Thoracic aorta (tissue), 2 donors: ENCODE results near the gene SDHAF2. TPM values are rescaled to one million over a fixed set of nuclear protein-coding genes. Genes with fewer than 3 reads are reported as not detected.

Experiments used
- ATAC-seq: fragments of 150-250 bp; one replicate; pipeline ENCODE4 v1.8.0; 2017; ENCODE audit warnings: low read depth; ENCODE audit not compliant: insufficient number of reproducible peaks, low FRiP score
- DNase-seq: peaks from one replicate; pipeline ENCODE4 v3.0.0-alpha.2; 2020; ENCODE audit warnings: low spot score
- H3K27ac ChIP-seq, 2 donors: fragments of 200-600 bp; sonication (generic); 1 replicate in 1 of 2; 2 replicates in 1 of 2; pipeline ENCODE4 v1.5.1; 2016; ENCODE audit warnings: mild to moderate bottlenecking in 2 of 2, moderate library complexity in 2 of 2
- H3K27me3 ChIP-seq: fragments of 200-600 bp; sonication (generic); replicated peaks from 2 replicates; pipeline ENCODE4 v1.6.0; 2016; ENCODE audit warnings: mild to moderate bottlenecking; ENCODE audit not compliant: insufficient read depth
- H3K36me3 ChIP-seq: fragments of 200-600 bp; sonication (generic); one replicate; pipeline ENCODE4 v1.5.1; 2016
- H3K4me1 ChIP-seq, 2 donors: fragments of 200-600 bp; sonication (generic); 1 replicate in 1 of 2; 2 replicates in 1 of 2; pipeline versions ENCODE4 v1.5.1 to v1.6.0; 2016; ENCODE audit warnings: low read depth in 2 of 2, mild to moderate bottlenecking in 1 of 2; ENCODE audit not compliant: control insufficient read depth in 1 of 2
- H3K4me3 ChIP-seq: fragments of 200-600 bp; sonication (generic); 2 replicates; pipeline ENCODE4 v1.5.1; 2016; ENCODE audit warnings: mild to moderate bottlenecking
- H3K9me3 ChIP-seq: fragments of 200-600 bp; sonication (generic); 2 replicates; pipeline ENCODE4 v1.5.1; 2016
- total RNA-seq, 2 donors: library from RNA; depleted of rRNA; stranded (reverse); fragments of >200 nt; gene quantifications; one replicate each; pipeline versions ENCODE4 v1.1.0 to v1.2.3, GENCODE V29; 2016
- TF ChIP-seq, protein P1 (sequence below): fragments of 200-600 bp; sonication (generic); IDR thresholded peaks from one replicate; pipeline ENCODE4 v1.5.1; 2019; ENCODE audit warnings: antibody characterized with exemption

SDHAF2 gene
- total RNA-seq, 2 donors from 2014 or later = 43.2 to 52.6 TPM

DNA sequence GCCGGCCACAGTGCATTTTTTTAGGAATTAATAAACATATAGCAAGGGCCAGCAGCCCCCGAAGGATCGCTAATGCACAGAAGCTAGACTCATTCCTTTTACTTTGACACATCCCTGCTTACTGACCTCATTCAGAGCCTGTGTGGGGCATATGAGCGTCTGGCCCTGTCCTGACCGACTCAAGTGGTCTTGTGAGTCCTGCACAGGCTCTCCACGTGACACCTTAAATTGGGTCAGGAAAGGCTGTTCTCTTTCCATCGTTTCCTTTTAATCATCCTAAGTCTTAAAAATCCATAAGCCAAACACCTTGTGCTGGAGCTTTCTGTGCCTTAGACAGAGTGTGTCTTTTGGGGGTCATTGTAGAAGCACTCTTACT, 18.6 kb downstream of the SDHAF2 start:
- ATAC-seq = no peak
- no peak overlapping the region for H3K4me3 ChIP-seq
- H3K27ac ChIP-seq = no peak overlapping the region
- no peaks in the 10 kb centered on the region for H3K9me3 ChIP-seq
- H3K4me1 ChIP-seq = peaks cover 15 to 22% of the 10 kb centered on the region in 2 donors
- H3K36me3 ChIP-seq = peaks cover 12% of the 10 kb centered on the region
- TF ChIP-seq, protein P1, sequence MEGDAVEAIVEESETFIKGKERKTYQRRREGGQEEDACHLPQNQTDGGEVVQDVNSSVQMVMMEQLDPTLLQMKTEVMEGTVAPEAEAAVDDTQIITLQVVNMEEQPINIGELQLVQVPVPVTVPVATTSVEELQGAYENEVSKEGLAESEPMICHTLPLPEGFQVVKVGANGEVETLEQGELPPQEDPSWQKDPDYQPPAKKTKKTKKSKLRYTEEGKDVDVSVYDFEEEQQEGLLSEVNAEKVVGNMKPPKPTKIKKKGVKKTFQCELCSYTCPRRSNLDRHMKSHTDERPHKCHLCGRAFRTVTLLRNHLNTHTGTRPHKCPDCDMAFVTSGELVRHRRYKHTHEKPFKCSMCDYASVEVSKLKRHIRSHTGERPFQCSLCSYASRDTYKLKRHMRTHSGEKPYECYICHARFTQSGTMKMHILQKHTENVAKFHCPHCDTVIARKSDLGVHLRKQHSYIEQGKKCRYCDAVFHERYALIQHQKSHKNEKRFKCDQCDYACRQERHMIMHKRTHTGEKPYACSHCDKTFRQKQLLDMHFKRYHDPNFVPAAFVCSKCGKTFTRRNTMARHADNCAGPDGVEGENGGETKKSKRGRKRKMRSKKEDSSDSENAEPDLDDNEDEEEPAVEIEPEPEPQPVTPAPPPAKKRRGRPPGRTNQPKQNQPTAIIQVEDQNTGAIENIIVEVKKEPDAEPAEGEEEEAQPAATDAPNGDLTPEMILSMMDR = no peak
- DNase-seq = no peak
- no peaks in the 10 kb centered on the region for H3K27me3 ChIP-seq

DNA sequence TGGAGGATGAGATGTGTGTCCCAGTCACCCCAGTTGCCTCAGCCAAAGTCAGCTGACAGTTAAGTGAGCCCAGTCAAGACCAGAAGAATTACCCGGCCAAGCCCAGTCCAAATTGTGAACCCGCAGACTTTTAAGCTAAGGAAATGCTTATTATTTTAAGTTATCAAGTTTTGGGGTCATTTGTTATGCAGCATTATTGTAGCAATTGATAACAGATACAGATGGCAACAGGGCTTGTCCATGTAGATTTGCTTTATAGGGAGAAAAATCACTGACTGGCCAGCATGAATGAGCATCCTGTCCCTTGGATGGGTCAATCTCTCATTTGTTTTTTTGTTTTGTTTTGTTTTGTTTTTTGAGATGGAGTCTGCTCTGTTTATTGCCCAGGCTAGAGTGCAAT, 22.9 kb downstream of the SDHAF2 start:
- Histone ChIP-seq H3K27ac (no peak overlapping the region), H3K36me3 (peaks cover 4% of the 10 kb centered on the region)
- ATAC-seq = no peak

DNA sequence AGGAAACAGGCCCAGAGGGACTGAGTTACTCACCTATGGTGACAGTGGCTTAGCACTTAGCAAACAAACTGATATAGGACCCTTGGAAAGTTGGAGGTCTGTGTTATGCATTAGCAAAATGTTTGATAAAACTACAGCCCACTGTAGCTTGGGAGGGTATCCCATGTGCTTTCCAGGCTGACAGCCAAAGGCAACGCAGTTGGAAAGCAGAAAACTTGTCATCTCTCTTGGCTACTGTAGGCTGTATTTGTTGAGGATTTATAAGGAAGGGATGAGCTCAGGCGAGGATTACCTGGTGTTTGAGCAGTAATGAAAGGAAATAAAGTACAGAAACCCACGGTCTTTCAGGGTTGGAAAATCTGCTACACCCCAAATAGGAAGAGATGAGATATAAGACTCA, 23.8 kb downstream of the SDHAF2 start:
- no peaks in the 10 kb centered on the region for H3K9me3 ChIP-seq
- ATAC-seq (no peak), DNase-seq (no peak)
- TF ChIP-seq, protein P1 = no peak
- no peaks in the 10 kb centered on the region for H3K36me3 ChIP-seq
- H3K4me3 ChIP-seq = no peak overlapping the region
- no peak overlapping the region for H3K27ac ChIP-seq
- H3K4me1 ChIP-seq = no peaks in the 10 kb centered on the region
- H3K27me3 ChIP-seq = no peaks in the 10 kb centered on the region

More for the DNA sequence above, 22.9 kb downstream of the SDHAF2 start:
- H3K9me3 ChIP-seq = no peaks in the 10 kb centered on the region
- no peaks in the 10 kb centered on the region for H3K27me3 ChIP-seq
- no peak for DNase-seq
- H3K4me3 ChIP-seq = no peak overlapping the region
- no peaks in the 10 kb centered on the region for H3K4me1 ChIP-seq
- TF ChIP-seq, protein P1 = no peak

DNA sequence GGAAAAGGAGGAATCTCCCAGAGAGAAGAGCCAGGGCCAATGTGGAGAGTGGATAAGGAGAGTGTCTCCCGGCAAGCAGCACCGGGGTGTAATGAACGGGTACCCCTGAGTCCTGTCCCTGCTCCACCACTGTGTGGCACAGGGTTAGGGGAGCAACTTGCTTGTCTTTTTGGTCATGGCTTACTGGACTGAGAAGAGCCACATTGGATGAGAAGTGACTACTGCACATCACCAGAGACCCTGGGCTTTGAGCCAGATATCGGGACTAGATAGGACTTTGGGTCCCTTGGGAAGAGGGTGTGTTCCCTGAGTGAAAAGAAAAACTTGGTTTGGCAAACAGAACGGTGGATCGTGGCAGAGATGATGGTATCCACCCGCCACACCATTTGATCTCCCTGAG, 24.6 kb downstream of the SDHAF2 start:
- Histone ChIP-seq H3K4me3 (no peak overlapping the region), H3K4me1 (no peaks in the 10 kb centered on the region), H3K27ac (no peak overlapping the region), H3K9me3 (no peaks in the 10 kb centered on the region), H3K36me3 (no peaks in the 10 kb centered on the region), H3K27me3 (no peaks in the 10 kb centered on the region)
- TF ChIP-seq, protein P1 = no peak
- no peak for DNase-seq
- ATAC-seq = no peak

DNA sequence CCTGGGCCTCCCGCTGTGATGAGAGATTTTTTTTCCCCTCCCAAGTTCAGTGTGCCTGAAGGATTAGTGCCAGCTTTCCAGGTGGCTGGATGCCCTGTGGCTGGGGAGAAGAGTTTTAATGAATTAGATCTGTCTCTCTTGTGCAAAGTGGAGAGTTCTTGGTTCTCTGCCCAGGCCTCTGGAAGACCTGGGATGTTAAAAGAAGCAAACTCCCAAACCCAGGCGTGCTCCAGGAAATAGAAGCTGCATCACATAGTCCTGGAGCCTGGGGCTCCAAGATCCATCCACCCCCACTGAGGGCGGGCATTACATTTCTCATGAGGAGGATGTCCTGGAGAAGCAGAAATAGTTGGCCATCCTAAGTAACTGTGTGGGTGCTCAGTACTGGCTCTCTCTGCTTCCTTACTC, 30.6 kb downstream of the SDHAF2 start:
- ATAC-seq = no peak
- DNase-seq = no peak
- TF ChIP-seq, protein P1 = no peak
- Histone ChIP-seq H3K4me1 (no peaks in the 10 kb centered on the region), H3K9me3 (no peaks in the 10 kb centered on the region), H3K27ac (no peak overlapping the region), H3K4me3 (no peak overlapping the region), H3K36me3 (no peaks in the 10 kb centered on the region), H3K27me3 (no peaks in the 10 kb centered on the region)
